OCI-M2 (cell line): ENCODE measurements around the gene CLK1.
"Not testable (repeated sequence)": the region's sequence is repeated elsewhere in the genome, so short reads cannot be mapped to it uniquely, and the experiment has no call there.

Experiments used
- DNase-seq: peaks from one replicate; lab custom pipeline; 2025; ENCODE audit not compliant: unreplicated experiment; lab: John Stamatoyannopoulos, UW

CLK1 gene

GRCh38 chr2:200851398-200852248, 12.8 kb downstream of the CLK1 start:
- no peak for DNase-seq

- no peak for DNase-seq
Measured at GRCh38 chr2:200850512-200851256, 13.8 kb downstream of the CLK1 start.

- DNase-seq: no peak
Measured at GRCh38 chr2:200847939-200848338, 16.5 kb downstream of the CLK1 start.

GRCh38 chr2:200847269-200847668, 17.2 kb downstream of the CLK1 start:
- no peak for DNase-seq

- no peak for DNase-seq
Measured at GRCh38 chr2:200845669-200846325, 18.7 kb downstream of the CLK1 start.

DNA sequence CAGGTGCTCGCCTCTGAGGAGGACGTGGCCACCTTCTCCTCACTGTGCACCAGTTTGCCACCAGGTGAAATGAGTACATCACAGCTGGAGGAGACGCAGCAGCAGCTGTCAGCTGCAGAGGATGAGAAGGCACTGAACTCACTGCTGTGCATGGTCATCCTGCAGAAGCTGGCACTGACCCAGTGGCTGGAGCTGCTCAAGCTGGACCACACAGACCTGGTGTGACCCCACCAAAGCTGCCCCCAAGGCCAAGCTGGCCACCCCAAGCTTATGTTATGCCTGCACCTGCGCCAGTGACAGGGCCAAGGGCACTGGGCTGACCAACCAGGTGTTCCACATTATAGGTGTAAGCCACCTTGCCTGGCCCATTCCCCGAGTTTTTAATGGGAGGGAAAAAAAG, 19.3 kb downstream of the CLK1 start:
- DNase-seq: no peak

- no peak for DNase-seq
Measured at GRCh38 chr2:200843993-200844948, 20.2 kb downstream of the CLK1 start.

DNA sequence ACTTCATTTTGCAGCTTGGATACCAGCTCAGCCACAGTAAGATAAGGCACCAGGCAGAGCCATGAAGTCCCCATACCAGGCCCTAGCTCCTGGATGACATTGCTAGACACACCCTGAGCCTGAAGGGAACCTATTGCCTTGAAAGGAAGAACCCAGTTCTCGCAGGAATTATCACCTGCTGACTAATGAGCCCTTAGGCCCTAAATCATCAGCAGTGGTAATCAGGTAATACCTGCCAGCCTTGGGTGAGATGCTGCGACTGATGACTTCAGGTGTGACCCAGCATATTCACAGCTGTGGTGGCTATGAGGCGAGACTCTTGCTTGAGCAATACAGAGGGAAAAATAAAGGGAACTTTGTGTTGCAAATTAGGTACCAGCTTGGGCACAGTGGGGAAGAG, 24.9 kb downstream of the CLK1 start:
- DNase-seq: no peak

DNA sequence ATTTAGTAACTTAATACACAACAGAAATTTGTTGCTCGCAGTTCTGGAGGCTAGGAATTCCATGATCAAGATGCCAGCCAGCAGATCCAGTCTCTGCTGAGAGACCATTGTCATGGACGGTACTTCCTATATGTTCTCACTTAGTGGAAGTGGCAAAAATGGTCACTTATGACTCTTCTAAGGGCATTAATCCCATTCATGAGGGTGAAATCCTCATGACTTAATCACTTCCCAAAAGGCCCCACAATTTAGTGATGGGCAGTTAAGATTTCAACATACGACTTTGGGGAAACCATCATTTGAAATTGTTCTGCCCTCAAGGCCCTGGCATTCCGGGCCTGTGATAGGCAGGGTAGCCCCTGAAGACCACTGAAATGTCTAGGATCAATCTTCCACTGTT, 29.8 kb downstream of the CLK1 start:
- no peak for DNase-seq

DNA sequence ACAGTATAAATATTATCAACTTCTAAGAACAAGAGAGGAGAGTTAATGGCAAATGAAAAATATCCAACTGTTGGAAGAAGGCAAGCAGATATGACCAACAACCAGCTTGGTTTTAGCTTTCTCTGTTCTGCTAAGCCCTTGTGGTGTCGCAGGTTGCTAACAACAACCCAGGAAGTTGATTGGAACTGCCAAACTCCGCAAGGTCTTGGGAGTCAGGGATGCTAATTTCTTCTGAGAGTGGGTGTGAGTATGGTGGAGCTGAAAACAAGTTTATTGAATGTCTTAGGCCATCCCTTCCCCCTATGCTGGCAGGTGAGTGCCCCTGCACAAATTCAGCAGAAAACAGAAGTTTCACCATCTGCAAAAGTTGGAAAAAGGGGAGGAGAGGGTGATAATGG, 35.2 kb downstream of the CLK1 start:
- DNase-seq: no peak

- no peak for DNase-seq
Measured at GRCh38 chr2:200828572-200829257, 35.7 kb downstream of the CLK1 start.

GRCh38 chr2:200828104-200828503, 36.4 kb downstream of the CLK1 start:
- no peak for DNase-seq

DNA sequence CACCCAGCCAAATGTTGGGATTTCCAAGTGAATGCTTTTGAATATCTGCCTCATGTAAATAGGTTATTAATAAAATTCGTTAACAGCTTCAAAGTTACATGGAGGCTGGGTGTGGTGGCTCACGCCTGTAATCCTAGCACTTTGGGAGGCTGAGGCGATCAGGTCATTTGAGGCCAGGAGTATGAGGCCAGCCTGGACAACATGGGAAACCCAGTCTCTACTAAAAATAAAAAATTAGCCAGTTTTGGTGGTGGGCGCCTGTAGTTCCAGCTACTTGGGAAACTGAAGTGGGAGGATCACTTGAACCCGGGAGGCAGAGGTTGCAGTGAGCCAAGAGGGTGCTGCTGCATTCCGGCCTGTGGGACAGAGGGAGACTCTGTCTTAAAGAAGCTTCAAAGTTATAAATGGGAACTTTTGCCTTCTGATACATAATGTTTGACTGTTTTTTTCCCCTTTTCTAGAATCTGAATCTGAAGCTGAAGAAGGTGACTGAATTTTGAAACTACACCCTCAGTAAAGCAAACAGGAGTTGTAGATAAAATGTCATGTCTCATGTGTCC, 42.7 kb downstream of the CLK1 start:
- DNase-seq: no peak

- no peak for DNase-seq
Measured at GRCh38 chr2:200820573-200821234, 43.8 kb downstream of the CLK1 start.

DNA sequence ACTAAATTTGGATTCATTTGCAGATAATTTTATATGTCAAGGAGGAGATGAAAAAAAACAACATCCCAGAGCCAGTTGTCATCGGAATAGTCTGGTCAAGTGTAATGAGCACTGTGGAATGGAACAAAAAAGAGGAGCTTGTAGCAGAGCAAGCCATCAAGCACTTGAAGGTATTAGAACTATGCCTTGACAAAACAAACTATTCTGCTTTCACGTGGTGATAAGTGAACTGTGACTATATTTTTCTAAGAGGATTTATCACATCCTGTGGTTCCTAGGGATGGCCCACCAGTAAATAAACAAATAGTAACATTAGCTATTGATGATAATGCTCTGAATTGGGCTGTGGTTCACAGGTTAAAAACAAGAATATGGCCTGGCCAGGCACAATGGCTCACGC, 45.7 kb downstream of the CLK1 start:
- DNase-seq: not testable (repeated sequence)

GRCh38 chr2:200814917-200815316, 49.5 kb downstream of the CLK1 start:
- no peak for DNase-seq

GRCh38 chr2:200814276-200814815, 50.1 kb downstream of the CLK1 start:
- DNase-seq: no peak

GRCh38 chr2:200812122-200813022, 52.1 kb downstream of the CLK1 start:
- no peak for DNase-seq
